GM18498 (cell line): Measurements from ENCODE around the gene PNKP.

Source experiments
- ATAC-seq: cut with Tn5 transposase; IDR thresholded peaks from one replicate; pipeline ENCODE4 v1.9.1; 2021; ENCODE audit warnings: mild to moderate bottlenecking, moderate library complexity; ENCODE audit not compliant: unreplicated experiment

The PNKP gene

GRCh38 chr19:49890349-49891311, 23.3 kb upstream of the PNKP start:
- no peak for ATAC-seq

- no peak for ATAC-seq
Observed at GRCh38 chr19:49889687-49890348, 22.4 kb upstream of the PNKP start.

GRCh38 chr19:49889038-49889686, 21.8 kb upstream of the PNKP start:
- ATAC-seq, result no peak

GRCh38 chr19:49888510-49888824, 21.1 kb upstream of the PNKP start:
- no peak for ATAC-seq

- ATAC-seq, result no peak
Observed at GRCh38 chr19:49887665-49888509, 20.5 kb upstream of the PNKP start.

- ATAC-seq, result no peak
Observed at GRCh38 chr19:49887037-49887664, 19.8 kb upstream of the PNKP start.

GRCh38 chr19:49884760-49885159, 17.4 kb upstream of the PNKP start:
- no peak for ATAC-seq

GRCh38 chr19:49884109-49884508, 16.7 kb upstream of the PNKP start:
- no peak for ATAC-seq

- ATAC-seq, result no peak
Observed at GRCh38 chr19:49883094-49883493, 15.7 kb upstream of the PNKP start.

- ATAC-seq, result no peak
Observed at GRCh38 chr19:49882643-49883042, 15.3 kb upstream of the PNKP start.

GRCh38 chr19:49881672-49882394, 14.5 kb upstream of the PNKP start:
- ATAC-seq, result no peak

- no peak for ATAC-seq
Observed at GRCh38 chr19:49881186-49881585, 13.8 kb upstream of the PNKP start.

GRCh38 chr19:49880162-49880869, 12.9 kb upstream of the PNKP start:
- no peak for ATAC-seq

- no peak for ATAC-seq
Observed at GRCh38 chr19:49879243-49879963, 12.0 kb upstream of the PNKP start.

GRCh38 chr19:49878744-49879070, 11.3 kb upstream of the PNKP start:
- no peak for ATAC-seq

- peak; percentile 50 for ATAC-seq
Observed at GRCh38 chr19:49877879-49878743, 10.7 kb upstream of the PNKP start.

GRCh38 chr19:49877020-49877878, 9.9 kb upstream of the PNKP start, which contains the start of the genes AKT1S1 and TBC1D17:
Gene AKT1S1, minus strand, starts transcription at chr19:49877355. Its CDS starts 4,060 bp downstream, at chr19:49873295.
Gene TBC1D17, plus strand, starts transcription at chr19:49877702. Its CDS starts 22 bp downstream, at chr19:49877724.
- peak; percentile 54 for ATAC-seq
